Testis (tissue), 3 donors: ENCODE data around the gene ABTB2. TPM values are rescaled to one million over a fixed set of nuclear protein-coding genes. Genes with fewer than 3 reads are reported as not detected.
"Not testable (repeated sequence)": the region's sequence is repeated elsewhere in the genome, so short reads cannot be mapped to it uniquely, and the experiment has no call there.

Experiments
- DNase-seq: peaks from one replicate; pipeline ENCODE4 v3.0.0-alpha.2; 2019
- H3K27ac ChIP-seq, 2 donors: fragments of 200-600 bp; sonication (generic); one replicate each; pipeline ENCODE4 v1.5.1; 2019
- H3K27me3 ChIP-seq: fragments of 200-600 bp; sonication (generic); one replicate; pipeline ENCODE4 v1.5.1; 2019
- H3K36me3 ChIP-seq: fragments of 200-600 bp; sonication (generic); one replicate; pipeline ENCODE4 v1.5.1; 2017; ENCODE audit warnings: low read depth; ENCODE audit errors: missing control alignments
- H3K4me1 ChIP-seq: fragments of 200-600 bp; sonication (generic); one replicate; pipeline ENCODE4 v1.5.1; 2019
- H3K4me3 ChIP-seq, 2 donors: fragments of 200-600 bp; sonication (generic); one replicate each; pipeline ENCODE4 v1.5.1; 2017 to 2019
- H3K9me3 ChIP-seq: fragments of 200-600 bp; sonication (generic); one replicate; pipeline ENCODE4 v1.5.1; 2017
- POLR2A ChIP-seq: fragments of 450-650 bp; IDR thresholded peaks from one replicate; pipeline ENCODE4 v1.6.1; 2017; ENCODE audit warnings: antibody characterized with exemption, mild to moderate bottlenecking, moderate library complexity
- WGBS, 2 donors: methylation state at CpG; one replicate each; pipeline ENCODE4 v1.1.5; 2018; 5-methylcytosine and 5-hydroxymethylcytosine counted together
- intact Hi-C: fragments of 100-400 bp; cut with DNase I; formaldehyde crosslinking; loops from one replicate; pipeline ENCODE4 v1.15.1; 2023; ENCODE audit warnings: low total_unique reads
- polyA plus RNA-seq: library from polyadenylated mRNA; stranded (reverse); fragments of 350-450 nt; fragmentation: Illumina TruSeq; extraction: RNeasy Lipid Tissue Mini Kit (QIAGEN cat#74804); gene quantifications from one replicate; pipeline ENCODE4 v1.2.3, GENCODE V29; 2014; ENCODE audit warnings: low read depth, low replicate concordance; ENCODE audit not compliant: insufficient read depth
- total RNA-seq, 2 donors: library from RNA; depleted of rRNA; stranded (reverse); fragments of >200 nt; gene quantifications; one replicate each; pipeline ENCODE4 v1.2.3, GENCODE V29; 2016
- TF ChIP-seq, protein P1 (sequence below), 3 experiments: fragments of 450-650 bp in 2 of 3; fragments of 200-600 bp in 1 of 3; sonication (generic) in 1 of 3; IDR thresholded peaks; one replicate each; pipeline ENCODE4 v1.5.1; 2016 to 2019; ENCODE audit warnings: antibody characterized with exemption in 3 of 3, mild to moderate bottlenecking in 2 of 3, moderate library complexity in 1 of 3

The ABTB2 gene
- total and polyA plus RNA-seq, 3 donors from 2014 or later: 5.8 to 12.1 (median 8.9) TPM

DNA sequence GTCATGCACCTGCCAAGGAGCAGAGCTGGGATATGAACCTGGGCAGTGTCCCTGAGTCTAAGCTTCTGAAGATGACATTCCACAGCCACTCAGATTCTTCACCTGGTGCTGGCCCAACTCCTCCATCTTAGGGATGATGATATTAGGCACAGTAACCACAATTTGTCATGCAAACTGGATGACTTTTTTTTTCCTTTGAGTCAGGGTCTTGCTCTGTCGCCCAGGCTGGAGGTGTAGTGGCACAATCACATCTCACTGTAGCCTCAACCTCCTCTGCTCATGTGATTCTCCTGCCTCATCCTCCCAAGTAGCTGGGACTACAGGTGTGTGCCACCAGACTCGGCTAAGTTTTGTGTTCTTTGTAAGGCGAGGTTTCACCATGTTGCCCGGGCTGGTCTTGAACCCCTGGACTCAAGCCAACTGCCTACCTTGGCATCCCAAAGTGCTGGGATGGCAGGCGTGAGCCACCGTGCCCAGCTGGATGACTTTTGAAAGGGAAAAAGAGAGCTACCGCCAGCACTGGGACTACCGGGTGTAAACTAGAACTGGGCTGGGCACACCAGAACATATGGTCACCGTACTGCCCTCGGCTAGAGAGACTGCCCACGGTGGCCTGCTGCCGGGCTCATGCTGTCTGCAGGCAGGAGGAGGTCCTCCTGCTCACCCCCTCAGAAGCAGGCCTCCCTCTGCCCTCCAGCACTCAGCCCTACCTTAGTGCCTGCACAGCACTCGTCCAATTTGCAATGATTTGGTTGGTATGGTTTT lies 174.7 kb downstream of the ABTB2 start:
- no peaks in the 10 kb centered on the region for H3K4me1 ChIP-seq
- 90 to 93% methylated on average over 13 of the region's 13 CpGs for WGBS, 2 donors
- TF ChIP-seq POLR2A: no peak
- TF ChIP-seq, protein P1, sequence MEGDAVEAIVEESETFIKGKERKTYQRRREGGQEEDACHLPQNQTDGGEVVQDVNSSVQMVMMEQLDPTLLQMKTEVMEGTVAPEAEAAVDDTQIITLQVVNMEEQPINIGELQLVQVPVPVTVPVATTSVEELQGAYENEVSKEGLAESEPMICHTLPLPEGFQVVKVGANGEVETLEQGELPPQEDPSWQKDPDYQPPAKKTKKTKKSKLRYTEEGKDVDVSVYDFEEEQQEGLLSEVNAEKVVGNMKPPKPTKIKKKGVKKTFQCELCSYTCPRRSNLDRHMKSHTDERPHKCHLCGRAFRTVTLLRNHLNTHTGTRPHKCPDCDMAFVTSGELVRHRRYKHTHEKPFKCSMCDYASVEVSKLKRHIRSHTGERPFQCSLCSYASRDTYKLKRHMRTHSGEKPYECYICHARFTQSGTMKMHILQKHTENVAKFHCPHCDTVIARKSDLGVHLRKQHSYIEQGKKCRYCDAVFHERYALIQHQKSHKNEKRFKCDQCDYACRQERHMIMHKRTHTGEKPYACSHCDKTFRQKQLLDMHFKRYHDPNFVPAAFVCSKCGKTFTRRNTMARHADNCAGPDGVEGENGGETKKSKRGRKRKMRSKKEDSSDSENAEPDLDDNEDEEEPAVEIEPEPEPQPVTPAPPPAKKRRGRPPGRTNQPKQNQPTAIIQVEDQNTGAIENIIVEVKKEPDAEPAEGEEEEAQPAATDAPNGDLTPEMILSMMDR (IDR thresholded peaks at IDR 0.05): no peak

GRCh38 chr11:34182425-34182824 lies 175.4 kb downstream of the ABTB2 start:
- WGBS, 2 donors: 92 to 100% methylated on average over 2 of the region's 2 CpGs
- no peak for DNase-seq
- H3K9me3 ChIP-seq: no peaks in the 10 kb centered on the region
- no peaks in the 10 kb centered on the region for H3K27me3 ChIP-seq
- no peak overlapping the region for H3K4me3 ChIP-seq
- TF ChIP-seq, protein P1 (IDR thresholded peaks at IDR 0.05): no peak
- no peak for TF ChIP-seq POLR2A
- no peaks in the 10 kb centered on the region for H3K4me1 ChIP-seq
- H3K27ac ChIP-seq: no peak overlapping the region
- H3K36me3 ChIP-seq: no peaks in the 10 kb centered on the region
- intact Hi-C loops: no loop called here

More for the DNA sequence above, 174.7 kb downstream of the ABTB2 start:
- Histone ChIP-seq H3K27ac (no peak overlapping the region), H3K9me3 (no peaks in the 10 kb centered on the region), H3K27me3 (no peaks in the 10 kb centered on the region), H3K4me3 (no peak overlapping the region), H3K36me3 (no peaks in the 10 kb centered on the region)
- no peak for DNase-seq
- intact Hi-C loops: no loop called here

GRCh38 chr11:34181856-34182405 lies 175.9 kb downstream of the ABTB2 start:
- H3K36me3 ChIP-seq: no peaks in the 10 kb centered on the region
- intact Hi-C loops: no loop called here
- H3K27me3 ChIP-seq: no peaks in the 10 kb centered on the region
- TF ChIP-seq, protein P1 (IDR thresholded peaks at IDR 0.05): no peak
- TF ChIP-seq POLR2A: no peak
- no peak for DNase-seq
- H3K27ac ChIP-seq: no peak overlapping the region
- 85 to 94% methylated on average over 7 to 8 of the region's 8 CpGs for WGBS, 2 donors
- no peak overlapping the region for H3K4me3 ChIP-seq
- H3K4me1 ChIP-seq: no peaks in the 10 kb centered on the region
- H3K9me3 ChIP-seq: no peaks in the 10 kb centered on the region

DNA sequence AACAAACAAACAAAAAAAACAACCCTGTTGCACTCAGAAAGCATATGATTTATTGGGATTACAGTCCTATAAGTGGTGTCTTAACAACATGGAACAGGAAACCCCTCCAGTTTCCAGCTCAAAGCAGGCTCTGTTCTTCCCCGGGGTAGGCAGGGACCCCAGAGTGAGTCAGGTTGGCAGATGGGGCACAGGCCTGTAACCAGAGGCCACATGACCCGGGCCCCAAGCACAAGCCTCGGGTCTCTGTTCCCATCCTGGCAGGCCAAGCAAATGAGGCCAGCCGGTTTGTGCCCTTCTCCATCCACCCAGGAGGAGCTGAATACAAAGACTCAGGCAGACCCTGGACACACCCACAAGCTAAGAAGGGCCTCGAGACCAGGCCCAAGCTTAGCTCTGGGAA lies 176.6 kb downstream of the ABTB2 start:
- whole genome bisulfite sequencing, 2 donors: 60 to 84% methylated on average over 4 to 5 of the region's 5 CpGs
- H3K4me1 ChIP-seq: no peaks in the 10 kb centered on the region
- H3K9me3 ChIP-seq: no peaks in the 10 kb centered on the region
- H3K27ac ChIP-seq: no peak overlapping the region
- no peak overlapping the region for H3K4me3 ChIP-seq
- intact Hi-C loops: no loop called here
- no peaks in the 10 kb centered on the region for H3K27me3 ChIP-seq
- H3K36me3 ChIP-seq: no peaks in the 10 kb centered on the region
- DNase-seq: no peak
- TF ChIP-seq POLR2A: no peak
- TF ChIP-seq, protein P1 (IDR thresholded peaks at IDR 0.05): no peak

DNA sequence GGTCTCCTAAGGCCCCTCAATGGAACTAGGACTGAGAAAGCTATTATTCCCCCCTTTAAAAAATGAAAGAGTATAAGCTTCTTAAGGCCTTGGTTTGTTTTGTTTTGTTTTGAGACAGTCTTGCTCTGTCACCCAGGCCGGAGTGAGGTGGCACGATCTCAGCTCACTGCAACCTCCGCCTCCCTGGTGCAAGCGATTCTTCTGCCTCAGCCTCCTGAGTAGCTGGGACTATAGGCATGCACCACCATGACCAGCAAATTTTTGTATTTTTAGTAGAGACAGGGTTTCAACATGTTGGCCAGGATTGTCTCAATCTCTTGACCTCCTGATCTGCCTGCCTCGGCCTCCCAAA lies 177.0 kb downstream of the ABTB2 start:
- WGBS, 2 donors: 71 to 81% methylated on average over 5 of the region's 5 CpGs
- H3K4me1 ChIP-seq, H3K9me3 ChIP-seq, H3K4me3 ChIP-seq, H3K36me3 ChIP-seq, DNase-seq, H3K27me3 ChIP-seq, H3K27ac ChIP-seq, intact Hi-C loops: not testable (repeated sequence)
